AG04450 (cell line): Measurements from ENCODE around the gene WDR82. TPM values are rescaled to one million over a fixed set of nuclear protein-coding genes. Genes with fewer than 3 reads are reported as not detected.

ENCODE experiments used
- CTCF ChIA-PET: fragments of 300-600, 350-600 bp; formaldehyde crosslinking; extraction: SDS; loops from one replicate; lab custom pipeline; 2022; ENCODE audit warnings: antibody characterized with exemption, inconsistent platforms; lab: Charles Lee
- POLR2A ChIA-PET: fragments of 350-600 bp; formaldehyde crosslinking; extraction: SDS; loops from one replicate; lab custom pipeline; 2021; ENCODE audit warnings: antibody characterized with exemption, inconsistent platforms; lab: Yijun Ruan, JAX
- DNase-seq: peaks from one replicate; pipeline ENCODE4 v3.0.0-alpha.2; 2011; ENCODE audit warnings: low read depth, low spot score
- H3K27ac ChIP-seq: one replicate; pipeline ENCODE4 v1.5.1; 2012; ENCODE audit warnings: low read depth, low read length, control low read depth
- H3K27me3 ChIP-seq: one replicate; pipeline ENCODE4 v1.6.0; 2012; ENCODE audit warnings: low read length; ENCODE audit not compliant: control insufficient read depth, insufficient read depth
- H3K4me3 ChIP-seq: 2 replicates; pipeline ENCODE4 v1.5.1; 2011; ENCODE audit warnings: mild to moderate bottlenecking, low read depth, low read length, control low read depth
- H3K9me3 ChIP-seq: 2 replicates; pipeline ENCODE4 v1.5.1; 2012; ENCODE audit warnings: low read length; ENCODE audit not compliant: control insufficient read depth, insufficient read depth
- CTCF ChIP-seq: IDR thresholded peaks from 2 replicates; pipeline ENCODE4 v1.5.1; 2011; ENCODE audit warnings: low read depth, low read length, control low read depth, inconsistent platforms
- polyA plus RNA-seq: library from polyadenylated mRNA; depleted of rRNA; stranded (reverse); fragments of >200 nt; gene quantifications from 2 replicates; pipeline ENCODE4 v1.2.3, GENCODE V29; 2011

WDR82 gene
- polyA plus RNA-seq, 1 experiment, result 77.6 TPM

- Histone ChIP-seq H3K9me3 (no peaks in the 10 kb centered on the region), H3K27me3 (peaks cover 2% of the 10 kb centered on the region), H3K27ac (no peak overlapping the region), H3K4me3 (no peak overlapping the region)
- CTCF ChIA-PET, result no interaction called here
- DNase-seq, result no peak
- POLR2A ChIA-PET, result no interaction called here
- TF ChIP-seq CTCF, result no peak
Measured at GRCh38 chr3:52324676-52325075, 46.2 kb upstream of the WDR82 start.

GRCh38 chr3:52323526-52324295 lies 45.3 kb upstream of the WDR82 start:
- Histone ChIP-seq H3K27me3 (peaks cover 2% of the 10 kb centered on the region), H3K9me3 (no peaks in the 10 kb centered on the region), H3K27ac (no peak overlapping the region), H3K4me3 (no peak overlapping the region)
- no peak for TF ChIP-seq CTCF
- POLR2A ChIA-PET, result no interaction called here
- no peak for DNase-seq
- CTCF ChIA-PET, result interaction anchor here (1.3 kb wide), 1 partner anchor 16 kb away, joined by 5 read pairs; no protein-coding TSS in a partner anchor

GRCh38 chr3:52322466-52322865 lies 44.0 kb upstream of the WDR82 start:
- peaks cover 4% of the 10 kb centered on the region for H3K27me3 ChIP-seq
- DNase-seq, result no peak
- H3K4me3 ChIP-seq, result no peak overlapping the region
- CTCF ChIA-PET, result interaction anchor here (0.6 to 1.2 kb wide), 2 partner anchors 17 to 89 kb away, joined by 3 to 4 read pairs; no protein-coding TSS in a partner anchor
- H3K27ac ChIP-seq, result no peak overlapping the region
- no peaks in the 10 kb centered on the region; the same call in 1 of the 2 replicates for H3K9me3 ChIP-seq
- POLR2A ChIA-PET, result no interaction called here
- no peak for TF ChIP-seq CTCF

- Histone ChIP-seq H3K27ac (no peak overlapping the region), H3K9me3 (no peaks in the 10 kb centered on the region; the same call in 1 of the 2 replicates), H3K27me3 (peaks cover 4% of the 10 kb centered on the region), H3K4me3 (no peak overlapping the region)
- no peak for DNase-seq
- POLR2A ChIA-PET, result no interaction called here
- TF ChIP-seq CTCF, result no peak
- CTCF ChIA-PET, result interaction anchor here (1.2 kb wide), 1 partner anchor 18 kb away, joined by 4 read pairs; no protein-coding TSS in a partner anchor
Measured at GRCh38 chr3:52321481-52321880, 43.0 kb upstream of the WDR82 start.

- H3K27ac ChIP-seq, result no peak overlapping the region
- H3K4me3 ChIP-seq, result no peak overlapping the region
- H3K27me3 ChIP-seq, result peaks cover 4% of the 10 kb centered on the region
- no peak for TF ChIP-seq CTCF
- no peak for DNase-seq
- ChIA-PET POLR2A (no interaction called here), CTCF (interaction anchor here (1.4 to 2.4 kb wide), 2 partner anchors 19 to 41 kb away, joined by 5 to 10 read pairs; partner anchors contain the start of gene WDR82)
- no peaks in the 10 kb centered on the region; the same call in 1 of the 2 replicates for H3K9me3 ChIP-seq
Measured at GRCh38 chr3:52319921-52320595, 41.6 kb upstream of the WDR82 start.
